GM12878 (cell line): ENCODE data around the gene CAV1. TPM values are rescaled to one million over a fixed set of nuclear protein-coding genes. Genes with fewer than 3 reads are reported as not detected.

Source experiments
- ATAC-seq: fragments of 200-7000 bp; cut with Tn5 transposase; 3 replicates; pipeline ENCODE4 v1.9.1; 2020; ENCODE audit warnings: mild to moderate bottlenecking, moderate library complexity
- BruUV-seq: library from RNA; stranded (reverse); fragments of 400-500 nt; replicated peaks from 2 replicates; lab custom pipeline; 2021; lab: Mats Ljungman, UMichigan
- CTCF ChIA-PET: fragments of 300-600 bp; sonication (Branson Sonifier 250); formaldehyde crosslinking; extraction: SDS; loops from one replicate; lab custom pipeline; 2021; ENCODE audit warnings: inconsistent platforms; lab: Yijun Ruan, JAX
- POLR2A ChIA-PET: fragments of 350-600 bp; formaldehyde crosslinking; extraction: SDS; loops from one replicate; lab custom pipeline; 2021; ENCODE audit warnings: inconsistent platforms; lab: Charles Lee
- RAD21 ChIA-PET: fragments of 300-600 bp; sonication (Branson Sonifier 250); formaldehyde crosslinking; loops from one replicate; lab custom pipeline; 2023; ENCODE audit warnings: antibody characterized with exemption; ENCODE audit not compliant: unreplicated experiment; lab: Charles Lee
- SMC1A ChIA-PET: fragments of 300-600 bp; sonication (Branson Sonifier 250); formaldehyde crosslinking; loops from one replicate; lab custom pipeline; 2023; ENCODE audit not compliant: unreplicated experiment, uncharacterized antibody; lab: Charles Lee
- DNase-seq: peaks from one replicate; pipeline ENCODE4 v3.0.0-alpha.2; 2011; ENCODE audit warnings: low read depth, low spot score
- FAIRE-seq: peaks from 3 replicates; lab custom pipeline; 2011; peaks lifted over from hg19 to GRCh38; lab: Jason Lieb, UNC
- H2AFZ ChIP-seq: 2 replicates; pipeline ENCODE4 v1.6.0; 2011; ENCODE audit warnings: low read depth, low read length, control low read depth; ENCODE audit not compliant: control insufficient read depth
- H3K27ac ChIP-seq: 2 replicates; pipeline ENCODE4 v1.5.1; 2011; ENCODE audit warnings: control low read depth; ENCODE audit not compliant: control insufficient read depth, insufficient read depth
- H3K27me3 ChIP-seq, 2 experiments: replicated peaks in 1 of 2; 2 replicates each; pipeline versions ENCODE4 v1.6.0 to v1.6.1; 2011; ENCODE audit warnings: low read length in 1 of 2; ENCODE audit not compliant: control insufficient read depth in 2 of 2, insufficient read depth in 2 of 2
- H3K36me3 ChIP-seq, 2 experiments: 2 replicates each; pipeline ENCODE4 v1.5.1; 2011; ENCODE audit warnings: low read length in 1 of 2; ENCODE audit not compliant: control insufficient read depth in 2 of 2, insufficient read depth in 2 of 2
- H3K4me1 ChIP-seq: 2 replicates; pipeline ENCODE4 v1.6.1; 2011; ENCODE audit warnings: mild to moderate bottlenecking, low read length, moderate library complexity, mixed read lengths; ENCODE audit not compliant: control insufficient read depth, insufficient read depth
- H3K4me2 ChIP-seq: 2 replicates; pipeline ENCODE4 v1.6.0; 2011; ENCODE audit warnings: control low read depth; ENCODE audit not compliant: control insufficient read depth, insufficient read depth
- H3K4me3 ChIP-seq: fragments of 200-600 bp; sonication (generic); 2 replicates; pipeline ENCODE4 v1.5.1; 2016
- H3K79me2 ChIP-seq: 2 replicates; pipeline ENCODE4 v1.6.0; 2011; ENCODE audit warnings: low read length; ENCODE audit not compliant: control insufficient read depth, insufficient read depth
- H3K9ac ChIP-seq: 2 replicates; pipeline ENCODE4 v1.8.0; 2011; ENCODE audit warnings: low read length, control low read depth, mixed read lengths; ENCODE audit not compliant: control insufficient read depth, insufficient read depth
- H3K9me3 ChIP-seq: replicated peaks from 3 replicates; pipeline ENCODE4 v1.5.1; 2011; ENCODE audit warnings: mild to moderate bottlenecking, low read length; ENCODE audit not compliant: control insufficient read depth, insufficient read depth
- H4K20me1 ChIP-seq: 2 replicates; pipeline ENCODE4 v1.6.0; 2011; ENCODE audit not compliant: control insufficient read depth, insufficient read depth
- IKZF2 ChIP-seq, 2 experiments: fragments of 450-650 bp; IDR thresholded peaks; 2 replicates each; pipeline ENCODE4 v1.6.1; 2017; ENCODE audit warnings: mild to moderate bottlenecking in 2 of 2, moderate library complexity in 2 of 2
- NFIC ChIP-seq: IDR thresholded peaks from 2 replicates; pipeline ENCODE4 v1.6.1; 2012; ENCODE audit warnings: low read depth, mild to moderate bottlenecking, inconsistent platforms, low read length, moderate library complexity
- NFYB ChIP-seq: IDR thresholded peaks from 2 replicates; pipeline ENCODE4 v1.6.1; 2011; ENCODE audit warnings: low read depth, mild to moderate bottlenecking, low read length, improper control_type of control experiment, moderate library complexity; ENCODE audit not compliant: insufficient read depth
- POU2F2 ChIP-seq: IDR thresholded peaks from 3 replicates; pipeline ENCODE4 v1.6.1; 2011; ENCODE audit warnings: low read depth, mild to moderate bottlenecking, low read length, borderline replicate concordance
- RAD21 ChIP-seq: IDR thresholded peaks from 2 replicates; pipeline ENCODE4 v1.6.1; 2011; ENCODE audit warnings: mild to moderate bottlenecking, low read depth, low read length, moderate library complexity; ENCODE audit not compliant: insufficient read depth
- RELA ChIP-seq: fragments of 450-650 bp; IDR thresholded peaks from 2 replicates; pipeline ENCODE4 v1.8.0; 2014; ENCODE audit warnings: borderline replicate concordance; ENCODE audit not compliant: partially characterized antibody
- SMARCA5 ChIP-seq: fragments of 450-650 bp; IDR thresholded peaks from 2 replicates; pipeline ENCODE4 v1.6.1; 2017; ENCODE audit warnings: mild to moderate bottlenecking
- SUZ12 ChIP-seq: fragments of 200-600 bp; sonication (generic); IDR thresholded peaks from one replicate; pipeline ENCODE4 v1.6.1; 2018; ENCODE audit warnings: antibody characterized with exemption, mild to moderate bottlenecking; ENCODE audit not compliant: unreplicated experiment
- TBL1XR1 ChIP-seq: IDR thresholded peaks from 2 replicates; pipeline ENCODE4 v1.6.1; 2012; ENCODE audit warnings: low read depth, low read length, improper control_type of control experiment
- TCF12 ChIP-seq: IDR thresholded peaks from 2 replicates; pipeline ENCODE4 v1.6.1; 2011; ENCODE audit warnings: low read depth, mild to moderate bottlenecking, low read length
- USF2 ChIP-seq: IDR thresholded peaks from 2 replicates; pipeline ENCODE4 v1.6.1; 2011; ENCODE audit warnings: low read depth, low read length, improper control_type of control experiment, borderline replicate concordance
- ZNF217 ChIP-seq: fragments of 450-650 bp; IDR thresholded peaks from 2 replicates; pipeline ENCODE4 v1.6.1; 2017; ENCODE audit warnings: antibody characterized with exemption, mild to moderate bottlenecking
- ZNF592 ChIP-seq: fragments of 450-650 bp; IDR thresholded peaks from 2 replicates; pipeline ENCODE4 v1.6.1; 2017; ENCODE audit warnings: mild to moderate bottlenecking, moderate library complexity
- ZNF622 ChIP-seq: fragments of 450-650 bp; IDR thresholded peaks from 2 replicates; pipeline ENCODE4 v1.6.1; 2017; ENCODE audit warnings: mild to moderate bottlenecking, inconsistent platforms
- WGBS: methylation state at CpG from one replicate; pipeline ENCODE4 v1.1.6; 2016; ENCODE audit warnings: low lambda C conversion rate; ENCODE audit not compliant: insufficient replicate concordance, insufficient coverage; ENCODE audit errors: missing lambda C conversion rate; 5-methylcytosine and 5-hydroxymethylcytosine counted together
- in situ Hi-C: fragments of 300-500 bp; cut with MboI; formaldehyde crosslinking; loops from 9 replicates; pipeline ENCODE4 v1.14.3; 2018; ENCODE audit warnings: mixed read lengths
- intact Hi-C: fragments of 100-400 bp; cut with micrococcal nuclease; formaldehyde crosslinking; loops from one replicate; pipeline ENCODE4 v1.14.2; 2022; ENCODE audit not compliant: unreplicated experiment
- polyA plus RNA-seq, 11 experiments: library from polyadenylated mRNA; depleted of rRNA in 4 of 11; unstranded in 6 of 11; stranded (reverse) in 5 of 11; fragments of >200 nt; fragmentation: Nextera tagmentation in 4 of 11; fragmentation: Illumina TruSeq in 1 of 11; extraction: Ambion mirVana in 4 of 11; extraction: Trizol in 1 of 11; gene quantifications; 1 replicate in 1 of 11; 2 replicates in 10 of 11; pipeline versions ENCODE4 v1.2.1 to v1.2.3, GENCODE V29; 2011 to 2016; ENCODE audit warnings: inconsistent platforms in 2 of 11, missing spikeins in 2 of 11, low read depth in 1 of 11
- total RNA-seq, 4 experiments: library from RNA; depleted of rRNA in 3 of 4; stranded (reverse); fragments of >200 nt in 3 of 4; fragmentation: Illumina TruSeq in 1 of 4; extraction: Trizol in 1 of 4; gene quantifications; 2 replicates each; pipeline versions ENCODE4 v1.2.1 to v1.2.3, GENCODE V29; 2013 to 2021
- TF ChIP-seq, protein P1 (sequence below): fragments of 450-650 bp; IDR thresholded peaks from 2 replicates; pipeline ENCODE4 v1.6.1; 2016; ENCODE audit warnings: mild to moderate bottlenecking, moderate library complexity, borderline replicate concordance

The CAV1 gene
- total and polyA plus RNA-seq, 10 of the 15 experiments (the other 5 are each of a cell fraction or from before 2014, with no cell fraction given): 0.45 to 26.5 (median 2.0) TPM

DNA sequence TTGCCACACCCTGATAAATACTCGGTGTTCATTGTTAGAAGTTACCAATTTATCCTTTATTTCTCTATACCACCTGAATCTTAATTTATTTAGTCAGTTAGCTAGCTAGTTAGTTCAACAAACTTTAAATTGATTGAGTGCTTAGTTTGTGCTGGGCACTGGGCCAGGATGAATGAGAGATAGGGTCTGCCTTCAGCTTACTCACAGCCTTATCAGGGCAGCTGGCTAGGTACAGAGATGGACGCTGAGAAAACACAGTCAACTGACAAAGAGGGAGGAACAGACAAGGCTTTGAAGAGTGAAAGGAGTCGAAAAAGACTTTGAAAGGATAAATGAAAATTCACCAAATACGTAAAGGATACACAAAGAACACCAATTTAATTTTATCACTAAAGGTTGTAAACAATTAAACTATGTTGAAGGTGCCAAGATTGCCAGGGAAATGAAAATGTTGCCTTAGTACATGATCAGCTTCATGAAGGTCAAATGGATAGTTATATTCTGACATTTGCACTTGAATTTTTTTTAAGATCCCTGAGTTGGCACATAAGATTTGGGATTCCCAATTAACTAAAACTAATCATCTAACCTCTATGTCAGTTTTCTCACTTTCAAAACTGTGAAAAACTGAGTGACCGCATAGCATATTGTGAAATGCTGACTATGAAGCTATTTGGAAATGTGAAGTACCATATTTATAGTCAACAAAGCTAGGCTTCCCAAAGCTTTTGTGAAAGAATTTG is 23.2 kb upstream of the CAV1 start:
- Histone ChIP-seq H3K4me3 (no peak overlapping the region), H3K4me2 (no peak overlapping the region), H3K27ac (no peak overlapping the region), H2AFZ (no peak overlapping the region), H3K9ac (no peak overlapping the region), H3K79me2 (no peaks in the 10 kb centered on the region), H3K27me3 (peaks cover 0 to 2% of the 10 kb centered on the region in 2 experiments; a peak in 1 of 4 replicates), H3K9me3 (no peaks in the 10 kb centered on the region), H3K36me3 (no peaks in the 10 kb centered on the region), H3K4me1 (peaks cover 12% of the 10 kb centered on the region), H4K20me1 (no peaks in the 10 kb centered on the region)
- ChIA-PET RAD21 (interaction anchor here (1.0 kb wide), 1 partner anchor 25 kb away, joined by 4 read pairs; no protein-coding TSS in a partner anchor), CTCF (interaction anchor here (1.0 kb wide), 1 partner anchor 51 kb away, joined by 3 read pairs; no protein-coding TSS in a partner anchor), SMC1A (interaction anchor here (1.0 to 1.7 kb wide), 2 partner anchors 10 to 24 kb away, joined by 4 to 5 read pairs; no protein-coding TSS in a partner anchor), POLR2A (no interaction called here)
- BruUV-seq: no TSS peak
- intact Hi-C loops (no loop called here), in situ Hi-C loops (no loop called here)
- WGBS: 59% methylated on average over 5 of the region's 5 CpGs
- FAIRE-seq: no peak
- no peak for DNase-seq
- no peak for ATAC-seq
- TF ChIP-seq NFYB: no peak
- no peak for TF ChIP-seq TBL1XR1
- no peak for TF ChIP-seq ZNF217
- no peak for TF ChIP-seq POU2F2
- TF ChIP-seq ZNF622: no peak
- TF ChIP-seq SUZ12: no peak
- no peak for TF ChIP-seq IKZF2 (IDR thresholded peaks at IDR 0.05)
- no peak for TF ChIP-seq SMARCA5
- TF ChIP-seq USF2: no peak
- no peak for TF ChIP-seq NFIC
- TF ChIP-seq RELA: no peak
- TF ChIP-seq, protein P1, sequence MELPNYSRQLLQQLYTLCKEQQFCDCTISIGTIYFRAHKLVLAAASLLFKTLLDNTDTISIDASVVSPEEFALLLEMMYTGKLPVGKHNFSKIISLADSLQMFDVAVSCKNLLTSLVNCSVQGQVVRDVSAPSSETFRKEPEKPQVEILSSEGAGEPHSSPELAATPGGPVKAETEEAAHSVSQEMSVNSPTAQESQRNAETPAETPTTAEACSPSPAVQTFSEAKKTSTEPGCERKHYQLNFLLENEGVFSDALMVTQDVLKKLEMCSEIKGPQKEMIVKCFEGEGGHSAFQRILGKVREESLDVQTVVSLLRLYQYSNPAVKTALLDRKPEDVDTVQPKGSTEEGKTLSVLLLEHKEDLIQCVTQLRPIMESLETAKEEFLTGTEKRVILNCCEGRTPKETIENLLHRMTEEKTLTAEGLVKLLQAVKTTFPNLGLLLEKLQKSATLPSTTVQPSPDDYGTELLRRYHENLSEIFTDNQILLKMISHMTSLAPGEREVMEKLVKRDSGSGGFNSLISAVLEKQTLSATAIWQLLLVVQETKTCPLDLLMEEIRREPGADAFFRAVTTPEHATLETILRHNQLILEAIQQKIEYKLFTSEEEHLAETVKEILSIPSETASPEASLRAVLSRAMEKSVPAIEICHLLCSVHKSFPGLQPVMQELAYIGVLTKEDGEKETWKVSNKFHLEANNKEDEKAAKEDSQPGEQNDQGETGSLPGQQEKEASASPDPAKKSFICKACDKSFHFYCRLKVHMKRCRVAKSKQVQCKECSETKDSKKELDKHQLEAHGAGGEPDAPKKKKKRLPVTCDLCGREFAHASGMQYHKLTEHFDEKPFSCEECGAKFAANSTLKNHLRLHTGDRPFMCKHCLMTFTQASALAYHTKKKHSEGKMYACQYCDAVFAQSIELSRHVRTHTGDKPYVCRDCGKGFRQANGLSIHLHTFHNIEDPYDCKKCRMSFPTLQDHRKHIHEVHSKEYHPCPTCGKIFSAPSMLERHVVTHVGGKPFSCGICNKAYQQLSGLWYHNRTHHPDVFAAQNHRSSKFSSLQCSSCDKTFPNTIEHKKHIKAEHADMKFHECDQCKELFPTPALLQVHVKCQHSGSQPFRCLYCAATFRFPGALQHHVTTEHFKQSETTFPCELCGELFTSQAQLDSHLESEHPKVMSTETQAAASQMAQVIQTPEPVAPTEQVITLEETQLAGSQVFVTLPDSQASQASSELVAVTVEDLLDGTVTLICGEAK: no peak
- no peak for TF ChIP-seq RAD21
- no peak for TF ChIP-seq ZNF592
- no peak for TF ChIP-seq TCF12
